HepG2 (cell line): ENCODE data around the gene IQGAP3. TPM values are rescaled to one million over a fixed set of nuclear protein-coding genes. Genes with fewer than 3 reads are reported as not detected.

Experiments
- ATAC-seq: fragments of 200-7000 bp; cut with Tn5 transposase; 3 replicates; pipeline ENCODE4 v1.9.1; 2020; ENCODE audit warnings: mild to moderate bottlenecking, moderate library complexity
- BruUV-seq: library from RNA; stranded (reverse); fragments of 400-500 nt; replicated peaks from 2 replicates; lab custom pipeline; 2021; lab: Mats Ljungman, UMichigan
- CTCF ChIA-PET: fragments of 300-600 bp; formaldehyde crosslinking; extraction: SDS; loops from one replicate; lab custom pipeline; 2021; ENCODE audit warnings: low total read pairs, inconsistent platforms, low intra/inter-chr PET ratio; lab: Yijun Ruan, JAX
- POLR2A ChIA-PET: fragments of 350-600 bp; sonication (Branson Sonifier 250); formaldehyde crosslinking; loops from one replicate; lab custom pipeline; 2020; ENCODE audit warnings: antibody characterized with exemption, inconsistent platforms; lab: Yijun Ruan, JAX
- DNase-seq: peaks from one replicate; pipeline ENCODE4 v3.0.0-alpha.2; 2015; ENCODE audit warnings: low spot score
- FAIRE-seq: peaks from 3 replicates; lab custom pipeline; 2011; peaks lifted over from hg19 to GRCh38; lab: Jason Lieb, UNC
- H2AFZ ChIP-seq: one replicate; pipeline ENCODE4 v1.6.1; 2011; ENCODE audit warnings: low read length, inconsistent platforms
- H3K27ac ChIP-seq: fragments of 300-600 bp; 3 replicates; pipeline ENCODE4 v1.8.0; 2011; ENCODE audit warnings: mixed run types, mild to moderate bottlenecking, mixed read lengths, low read length, inconsistent platforms; ENCODE audit not compliant: insufficient read depth; ENCODE audit errors: extremely low read length
- H3K27me3 ChIP-seq, 2 experiments: fragments of 200-600 bp in 1 of 2; 2 replicates in 1 of 2; 3 replicates in 1 of 2; pipeline versions ENCODE4 v1.6.0 to v1.8.0; 2011; ENCODE audit warnings: low read length in 2 of 2, mild to moderate bottlenecking in 2 of 2, moderate library complexity in 2 of 2, inconsistent platforms in 1 of 2; ENCODE audit not compliant: insufficient read depth in 2 of 2, control insufficient read depth in 1 of 2
- H3K36me3 ChIP-seq, 2 experiments: fragments of 200-600 bp in 1 of 2; replicated peaks in 1 of 2; 2 replicates in 1 of 2; 3 replicates in 1 of 2; pipeline versions ENCODE4 v1.5.1 to v1.8.0; 2011; ENCODE audit warnings: low read length in 2 of 2, inconsistent platforms in 1 of 2; ENCODE audit not compliant: insufficient read depth in 2 of 2, control insufficient read depth in 1 of 2
- H3K4me1 ChIP-seq: 2 replicates; pipeline ENCODE4 v1.5.1; 2012; ENCODE audit warnings: low read length, inconsistent platforms; ENCODE audit not compliant: insufficient read depth
- H3K4me2 ChIP-seq: 2 replicates; pipeline ENCODE4 v1.6.0; 2011; ENCODE audit warnings: low read depth, low read length, inconsistent platforms
- H3K4me3 ChIP-seq, 3 experiments: fragments of 200-600 bp in 1 of 3; sonication (generic), shearing (Covaris generic) in 1 of 3; replicated peaks in 1 of 3; 2 replicates each; pipeline ENCODE4 v1.5.1; 2011 to 2016; ENCODE audit warnings: low read length in 3 of 3, inconsistent platforms in 2 of 3, low read depth in 2 of 3, mild to moderate bottlenecking in 2 of 3, control low read depth in 1 of 3, mixed read lengths in 1 of 3; ENCODE audit not compliant: insufficient read depth in 1 of 3
- H3K79me2 ChIP-seq: one replicate; pipeline ENCODE4 v1.6.1; 2011; ENCODE audit warnings: low read length, inconsistent platforms; ENCODE audit not compliant: insufficient read depth
- H3K9ac ChIP-seq: 2 replicates; pipeline ENCODE4 v1.6.0; 2011; ENCODE audit warnings: mild to moderate bottlenecking, low read depth, low read length, inconsistent platforms; ENCODE audit not compliant: insufficient read depth
- H3K9me3 ChIP-seq: 2 replicates; pipeline ENCODE4 v1.5.1; 2012; ENCODE audit warnings: mild to moderate bottlenecking, low read length
- H4K20me1 ChIP-seq: 2 replicates; pipeline ENCODE4 v1.6.0; 2011; ENCODE audit warnings: inconsistent platforms, mild to moderate bottlenecking, low read length, moderate library complexity; ENCODE audit not compliant: insufficient read depth
- BRD4 ChIP-seq: sonication (generic); formaldehyde crosslinking; IDR thresholded peaks from 2 replicates; pipeline ENCODE4 v1.4.0; 2020; ENCODE audit warnings: missing genetic modification reagents
- IKZF4 ChIP-seq: sonication (generic); formaldehyde crosslinking; IDR thresholded peaks from 2 replicates; pipeline ENCODE4 v1.5.1; 2020; ENCODE audit warnings: borderline replicate concordance, mild to moderate bottlenecking, low read depth, missing genetic modification reagents; ENCODE audit errors: not compliant biosample characterization
- MTA1 ChIP-seq: sonication (generic); formaldehyde crosslinking; IDR thresholded peaks from 2 replicates; pipeline ENCODE4 v1.4.0; 2020; ENCODE audit warnings: missing genetic modification reagents, mild to moderate bottlenecking, borderline replicate concordance
- PHF20 ChIP-seq: sonication (generic); formaldehyde crosslinking; IDR thresholded peaks from 2 replicates; pipeline ENCODE4 v1.5.0; 2020; ENCODE audit warnings: mild to moderate bottlenecking, missing genetic modification reagents
- SPEN ChIP-seq: sonication (generic); formaldehyde crosslinking; IDR thresholded peaks from 2 replicates; pipeline ENCODE4 v1.5.1; 2020; ENCODE audit warnings: low read depth, mild to moderate bottlenecking, missing genetic modification reagents
- WGBS: methylation state at CpG from one replicate; pipeline ENCODE4 v1.1.6; 2017; ENCODE audit warnings: low lambda C conversion rate; 5-methylcytosine and 5-hydroxymethylcytosine counted together
- in situ Hi-C: cut with HindIII; loops from 2 replicates; pipeline ENCODE4 v1.10.0; 2017; ENCODE audit warnings: low pct_unique_long_range_greater_than_20kb; ENCODE audit not compliant: extremely low pct_ligation_motif_present
- intact Hi-C: fragments of 100-400 bp; cut with micrococcal nuclease; formaldehyde crosslinking; loops from one replicate; pipeline ENCODE4 v1.10.0; 2022; ENCODE audit not compliant: unreplicated experiment
- polyA plus RNA-seq, 8 experiments: library from polyadenylated mRNA; depleted of rRNA in 3 of 8; stranded (reverse) in 7 of 8; unstranded in 1 of 8; fragments of >200 nt; fragmentation: Illumina TruSeq in 4 of 8; extraction: Trizol in 4 of 8; gene quantifications; 2 replicates each; pipeline versions ENCODE4 v1.2.1 to v1.2.3, GENCODE V29; 2011 to 2016; ENCODE audit warnings: low read depth in 4 of 8, missing spikeins in 1 of 8, mixed read lengths in 1 of 8; ENCODE audit not compliant: insufficient read depth in 1 of 8
- total RNA-seq, 5 experiments: library from RNA; depleted of rRNA; stranded (reverse); fragments of >200 nt; fragmentation: Illumina TruSeq; extraction: Trizol; gene quantifications; 2 replicates each; pipeline ENCODE4 v1.2.3, GENCODE V29; 2016; ENCODE audit warnings: low read depth in 1 of 5
- TF ChIP-seq, protein P1 (sequence below): sonication (generic); formaldehyde crosslinking; IDR thresholded peaks from 2 replicates; pipeline ENCODE4 v1.5.1; 2020; ENCODE audit warnings: mild to moderate bottlenecking, missing genetic modification reagents, moderate library complexity

IQGAP3 gene
- total and polyA plus RNA-seq, 2 of the 13 experiments (the other 11 are each of a cell fraction or from before 2014, with no cell fraction given): 13.5 to 14.1 TPM

DNA sequence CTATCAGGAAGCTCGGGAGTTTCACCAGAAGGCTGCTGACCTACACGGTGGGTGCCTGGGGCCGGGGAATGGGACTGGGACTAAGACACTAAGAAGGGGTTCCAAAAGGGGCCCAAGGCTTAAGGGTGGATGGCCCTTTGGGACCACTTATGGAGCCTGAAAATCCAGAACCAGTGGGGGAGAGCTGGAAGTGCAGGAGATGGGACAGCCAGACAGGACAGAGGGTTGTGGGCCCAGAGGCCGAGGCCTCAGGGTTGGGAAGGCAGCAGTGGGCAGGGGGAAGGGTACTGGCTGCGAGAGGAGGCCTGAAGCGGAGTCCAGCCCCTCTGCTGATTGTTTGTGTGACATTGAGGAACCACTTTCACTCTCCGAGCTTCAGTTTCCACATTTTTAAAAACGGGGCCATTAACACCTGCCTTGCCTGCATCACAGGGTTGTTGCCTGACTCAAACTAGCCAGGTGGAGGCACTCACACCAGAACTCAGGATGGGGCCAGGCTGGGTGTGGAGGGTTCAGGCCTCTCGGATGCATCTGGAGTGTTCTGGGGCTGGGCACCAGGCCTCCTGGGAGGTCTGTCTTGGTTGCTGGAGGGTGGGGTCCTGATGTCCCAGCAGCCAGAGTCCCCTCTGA, 10.1 kb upstream of the IQGAP3 start:
- Histone ChIP-seq H3K9ac (peak overlapping the region; percentile 58), H4K20me1 (no peaks in the 10 kb centered on the region), H3K4me3 (peak overlapping the region in 2 of 3 experiments; percentile 2 to 50; a peak in 3 of 6 replicates), H2AFZ (peak overlapping the region; percentile 77), H3K79me2 (no peaks in the 10 kb centered on the region), H3K27ac (no peak overlapping the region), H3K4me2 (peak overlapping the region; percentile 72), H3K27me3 (peaks cover 6 to 39% of the 10 kb centered on the region in 2 experiments; a peak in 4 of 5 replicates), H3K36me3 (no peaks in the 10 kb centered on the region), H3K4me1 (0 out of 2 replicates have a peak, but pooled peaks cover 14% of the 10 kb centered on the region), H3K9me3 (no peaks in the 10 kb centered on the region)
- ChIA-PET CTCF (interaction anchor here (5.8 kb wide), 1 partner anchor 26 kb away, joined by 86 read pairs; no protein-coding TSS in a partner anchor), POLR2A (interaction anchor here (1.0 to 1.6 kb wide), 3 partner anchors 9 to 78 kb away, joined by 5 to 10 read pairs (median 6); partner anchors contain the start of gene NAXE)
- in situ Hi-C loops (no loop called here), intact Hi-C loops (loop anchor here (5.0 kb wide), 1 partner anchor 80 kb away; the partner anchor contains the start of gene MEF2D)
- no TSS peak for BruUV-seq
- TF ChIP-seq IKZF4 (CRISPR knock-in tag): no peak
- TF ChIP-seq BRD4: no peak
- 0 out of 2 replicates have a peak, but pooled peaks have one; percentile 5 for TF ChIP-seq SPEN (CRISPR knock-in tag)
- TF ChIP-seq, protein P1, sequence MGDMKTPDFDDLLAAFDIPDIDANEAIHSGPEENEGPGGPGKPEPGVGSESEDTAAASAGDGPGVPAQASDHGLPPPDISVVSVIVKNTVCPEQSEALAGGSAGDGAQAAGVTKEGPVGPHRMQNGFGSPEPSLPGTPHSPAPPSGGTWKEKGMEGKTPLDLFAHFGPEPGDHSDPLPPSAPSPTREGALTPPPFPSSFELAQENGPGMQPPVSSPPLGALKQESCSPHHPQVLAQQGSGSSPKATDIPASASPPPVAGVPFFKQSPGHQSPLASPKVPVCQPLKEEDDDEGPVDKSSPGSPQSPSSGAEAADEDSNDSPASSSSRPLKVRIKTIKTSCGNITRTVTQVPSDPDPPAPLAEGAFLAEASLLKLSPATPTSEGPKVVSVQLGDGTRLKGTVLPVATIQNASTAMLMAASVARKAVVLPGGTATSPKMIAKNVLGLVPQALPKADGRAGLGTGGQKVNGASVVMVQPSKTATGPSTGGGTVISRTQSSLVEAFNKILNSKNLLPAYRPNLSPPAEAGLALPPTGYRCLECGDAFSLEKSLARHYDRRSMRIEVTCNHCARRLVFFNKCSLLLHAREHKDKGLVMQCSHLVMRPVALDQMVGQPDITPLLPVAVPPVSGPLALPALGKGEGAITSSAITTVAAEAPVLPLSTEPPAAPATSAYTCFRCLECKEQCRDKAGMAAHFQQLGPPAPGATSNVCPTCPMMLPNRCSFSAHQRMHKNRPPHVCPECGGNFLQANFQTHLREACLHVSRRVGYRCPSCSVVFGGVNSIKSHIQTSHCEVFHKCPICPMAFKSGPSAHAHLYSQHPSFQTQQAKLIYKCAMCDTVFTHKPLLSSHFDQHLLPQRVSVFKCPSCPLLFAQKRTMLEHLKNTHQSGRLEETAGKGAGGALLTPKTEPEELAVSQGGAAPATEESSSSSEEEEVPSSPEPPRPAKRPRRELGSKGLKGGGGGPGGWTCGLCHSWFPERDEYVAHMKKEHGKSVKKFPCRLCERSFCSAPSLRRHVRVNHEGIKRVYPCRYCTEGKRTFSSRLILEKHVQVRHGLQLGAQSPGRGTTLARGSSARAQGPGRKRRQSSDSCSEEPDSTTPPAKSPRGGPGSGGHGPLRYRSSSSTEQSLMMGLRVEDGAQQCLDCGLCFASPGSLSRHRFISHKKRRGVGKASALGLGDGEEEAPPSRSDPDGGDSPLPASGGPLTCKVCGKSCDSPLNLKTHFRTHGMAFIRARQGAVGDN: peak; percentile 10; the same call in 1 of the 2 replicates
- TF ChIP-seq MTA1 (CRISPR knock-in tag): no peak
- 0 out of 2 replicates have a peak, but pooled peaks have one; percentile 25 for TF ChIP-seq PHF20 (CRISPR knock-in tag)
- peak; percentile 27 for ATAC-seq
- FAIRE-seq: no peak
- 7% methylated on average over 8 of the region's 9 CpGs for WGBS
- no peak for DNase-seq
